GM12891 (cell line): ENCODE measurements around the gene RMI2.

Experiments used
- POLR2A ChIP-seq: IDR thresholded peaks from 2 replicates; pipeline ENCODE4 v1.6.1; 2011; ENCODE audit warnings: low read depth, low read length, control low read depth
- POLR2AphosphoS5 ChIP-seq: IDR thresholded peaks from 2 replicates; pipeline ENCODE4 v1.6.1; 2011; ENCODE audit warnings: low read depth, low read length, control low read depth
- TAF1 ChIP-seq: IDR thresholded peaks from 2 replicates; pipeline ENCODE4 v1.6.1; 2011; ENCODE audit warnings: low read depth, low read length, control low read depth

DNA sequence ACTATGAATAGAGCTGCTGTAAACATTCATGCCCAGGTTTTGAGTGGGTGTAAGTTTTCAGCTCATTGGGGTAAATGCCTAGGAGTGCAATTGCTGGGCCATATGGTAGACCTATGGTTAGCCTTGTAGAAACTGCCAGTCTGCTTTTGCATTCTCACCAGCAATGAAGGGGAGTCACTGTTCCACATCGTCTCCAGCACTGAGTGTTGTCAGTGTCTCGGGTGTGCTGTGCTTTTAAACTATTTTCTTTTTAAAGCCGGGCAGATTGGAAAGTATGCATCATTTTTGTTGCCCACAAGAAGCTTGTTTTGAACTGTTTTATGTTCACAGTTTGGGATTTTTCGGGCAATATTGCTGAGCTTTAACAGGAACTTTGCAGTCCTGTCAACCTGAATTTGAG lies 7.9 kb downstream of the RMI2 start:
- no peak for TF ChIP-seq TAF1
- no peak for TF ChIP-seq POLR2A
- TF ChIP-seq POLR2AphosphoS5 = no peak
